Ovary (tissue), 3 donors: ENCODE data around the gene RIC1.

Experiments used
- EP300 ChIP-seq: sonication (generic); formaldehyde crosslinking; IDR thresholded peaks from one replicate; pipeline ENCODE4 v1.6.1; 2017; ENCODE audit warnings: antibody characterized with exemption
- POLR2A ChIP-seq: fragments of 450-650 bp; IDR thresholded peaks from one replicate; pipeline ENCODE4 v1.6.1; 2017; ENCODE audit warnings: antibody characterized with exemption, mild to moderate bottlenecking, moderate library complexity
- TF ChIP-seq, protein P1 (sequence below), 3 donors: fragments of 450-650 bp in 2 of 3; fragments of 200-600 bp in 1 of 3; IDR thresholded peaks; one replicate each; pipeline versions ENCODE4 v1.5.1 to v1.8.0; 2016 to 2022; ENCODE audit warnings: antibody characterized with exemption in 3 of 3, mild to moderate bottlenecking in 1 of 3
- donor health status: DM: no; HTN: no; CAD: no.

- TF ChIP-seq, protein P1, sequence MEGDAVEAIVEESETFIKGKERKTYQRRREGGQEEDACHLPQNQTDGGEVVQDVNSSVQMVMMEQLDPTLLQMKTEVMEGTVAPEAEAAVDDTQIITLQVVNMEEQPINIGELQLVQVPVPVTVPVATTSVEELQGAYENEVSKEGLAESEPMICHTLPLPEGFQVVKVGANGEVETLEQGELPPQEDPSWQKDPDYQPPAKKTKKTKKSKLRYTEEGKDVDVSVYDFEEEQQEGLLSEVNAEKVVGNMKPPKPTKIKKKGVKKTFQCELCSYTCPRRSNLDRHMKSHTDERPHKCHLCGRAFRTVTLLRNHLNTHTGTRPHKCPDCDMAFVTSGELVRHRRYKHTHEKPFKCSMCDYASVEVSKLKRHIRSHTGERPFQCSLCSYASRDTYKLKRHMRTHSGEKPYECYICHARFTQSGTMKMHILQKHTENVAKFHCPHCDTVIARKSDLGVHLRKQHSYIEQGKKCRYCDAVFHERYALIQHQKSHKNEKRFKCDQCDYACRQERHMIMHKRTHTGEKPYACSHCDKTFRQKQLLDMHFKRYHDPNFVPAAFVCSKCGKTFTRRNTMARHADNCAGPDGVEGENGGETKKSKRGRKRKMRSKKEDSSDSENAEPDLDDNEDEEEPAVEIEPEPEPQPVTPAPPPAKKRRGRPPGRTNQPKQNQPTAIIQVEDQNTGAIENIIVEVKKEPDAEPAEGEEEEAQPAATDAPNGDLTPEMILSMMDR (IDR thresholded peaks at IDR 0.05): no peak
- TF ChIP-seq EP300 (no peak), POLR2A (no peak)
These were observed 35.0 kb upstream of the RIC1 start for GRCh38 chr9:5593904-5594303.
